Effector CD4-positive, alpha-beta T cell (primary cell): ENCODE data around the gene DONSON.

Experiments
- DNase-seq: peaks from one replicate; pipeline ENCODE4 v3.0.0-alpha.2; 2020

DONSON gene

DNA sequence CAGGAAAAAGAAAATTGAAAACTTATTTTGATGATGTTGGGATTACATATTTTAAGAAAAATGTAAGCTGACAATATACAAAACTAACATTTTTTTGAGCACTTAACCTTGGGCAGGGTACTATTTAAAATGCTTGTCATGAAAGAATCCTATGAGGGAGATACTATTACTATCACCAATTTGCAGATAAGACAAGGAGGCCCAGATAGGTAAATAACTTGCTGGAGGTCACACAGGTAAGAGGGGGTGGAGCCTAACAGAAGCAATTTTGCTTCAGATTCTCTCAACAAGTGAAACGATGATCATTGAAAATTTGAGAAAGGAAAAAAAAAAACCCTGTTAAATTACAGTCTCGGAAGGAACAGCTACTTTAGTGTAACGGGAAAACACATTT is 47.8 kb downstream of the DONSON start:
- no peak for DNase-seq

DNA sequence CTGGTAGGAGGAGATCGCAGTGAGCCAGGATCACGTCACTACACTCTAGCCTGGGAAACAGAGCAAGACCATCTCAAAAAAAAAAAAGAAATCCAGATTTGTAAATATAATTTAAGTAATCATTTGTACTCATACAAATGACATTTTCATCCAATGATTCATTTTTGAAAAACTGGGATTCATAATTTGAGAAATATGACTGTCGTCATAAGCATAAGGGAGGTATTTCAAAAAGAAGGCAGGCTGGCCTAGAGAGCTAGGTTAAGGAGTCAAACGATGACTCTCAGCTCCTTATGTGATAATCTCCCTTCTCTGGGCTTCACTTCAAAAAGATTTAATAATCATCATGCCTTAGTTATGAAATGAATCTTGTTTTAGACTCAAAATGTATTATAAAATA is 48.9 kb downstream of the DONSON start:
- no peak for DNase-seq

DNA sequence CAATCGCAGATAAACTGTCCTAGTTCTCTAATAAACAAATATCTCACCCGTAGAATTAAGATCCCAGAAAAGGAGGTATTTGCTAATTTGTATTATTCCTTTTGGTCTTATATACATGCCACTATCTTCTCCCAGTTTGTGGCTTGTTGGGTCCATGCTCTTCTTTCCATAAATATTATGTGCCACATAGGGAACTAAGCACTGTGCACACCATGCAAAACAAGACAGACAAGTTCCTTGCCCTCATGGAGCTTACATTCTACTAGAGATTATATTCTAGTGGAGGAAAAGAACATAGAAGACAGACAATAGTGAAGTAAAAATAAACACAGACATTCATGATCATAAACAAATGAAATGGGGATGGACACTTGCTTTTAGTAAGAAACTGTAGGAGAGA is 51.3 kb downstream of the DONSON start:
- DNase-seq, result no peak

DNA sequence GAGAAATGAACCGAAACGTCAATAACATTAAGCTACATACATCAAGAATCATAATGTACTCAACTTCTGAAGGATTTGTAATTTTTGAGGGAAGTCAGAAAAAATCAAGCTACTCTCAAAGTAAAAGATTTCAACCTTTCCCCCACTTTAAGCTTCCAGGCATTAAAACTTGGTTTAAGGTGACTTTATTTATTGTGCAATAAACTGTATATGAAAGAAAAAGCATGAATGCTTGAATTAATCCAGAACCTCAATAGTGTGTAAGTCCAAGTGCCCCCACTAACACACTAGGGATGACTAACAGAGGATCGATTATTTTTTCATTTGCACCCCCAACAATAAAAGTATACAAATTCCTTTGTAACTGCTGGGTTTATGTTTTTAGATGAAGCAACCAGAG is 57.5 kb downstream of the DONSON start:
- no peak for DNase-seq
